ENCODE measurements around the gene ELAVL3.
"Not testable (repeated sequence)": the region's sequence is repeated elsewhere in the genome, so short reads cannot be mapped to it uniquely, and the experiment has no call there.

Gene ELAVL3

DNA sequence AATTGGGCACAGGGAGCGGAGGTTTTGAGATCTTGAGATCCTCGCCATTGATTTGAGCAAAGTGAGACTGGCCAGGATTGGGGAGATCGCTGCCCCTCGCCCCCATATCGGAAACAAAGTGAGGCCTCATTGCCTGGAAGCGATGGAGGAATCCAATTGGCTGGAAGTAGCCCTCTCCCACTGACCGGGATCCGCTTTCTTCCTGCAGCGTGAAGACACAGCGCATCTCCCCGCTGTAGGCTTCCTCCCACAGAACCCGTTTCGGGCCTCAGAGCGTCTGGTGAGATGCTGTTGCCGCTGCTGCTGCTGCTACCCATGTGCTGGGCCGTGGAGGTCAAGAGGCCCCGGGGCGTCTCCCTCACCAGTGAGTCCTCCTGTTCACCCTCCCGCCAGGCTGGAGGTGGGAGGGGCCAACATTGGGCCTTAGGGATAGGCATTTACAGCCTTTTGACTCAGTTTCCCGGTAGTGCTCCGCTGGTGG lies 45.0 kb downstream of the ELAVL3 start:
- DNase-seq (ENCODE audit: low spot score), result no peak

DNA sequence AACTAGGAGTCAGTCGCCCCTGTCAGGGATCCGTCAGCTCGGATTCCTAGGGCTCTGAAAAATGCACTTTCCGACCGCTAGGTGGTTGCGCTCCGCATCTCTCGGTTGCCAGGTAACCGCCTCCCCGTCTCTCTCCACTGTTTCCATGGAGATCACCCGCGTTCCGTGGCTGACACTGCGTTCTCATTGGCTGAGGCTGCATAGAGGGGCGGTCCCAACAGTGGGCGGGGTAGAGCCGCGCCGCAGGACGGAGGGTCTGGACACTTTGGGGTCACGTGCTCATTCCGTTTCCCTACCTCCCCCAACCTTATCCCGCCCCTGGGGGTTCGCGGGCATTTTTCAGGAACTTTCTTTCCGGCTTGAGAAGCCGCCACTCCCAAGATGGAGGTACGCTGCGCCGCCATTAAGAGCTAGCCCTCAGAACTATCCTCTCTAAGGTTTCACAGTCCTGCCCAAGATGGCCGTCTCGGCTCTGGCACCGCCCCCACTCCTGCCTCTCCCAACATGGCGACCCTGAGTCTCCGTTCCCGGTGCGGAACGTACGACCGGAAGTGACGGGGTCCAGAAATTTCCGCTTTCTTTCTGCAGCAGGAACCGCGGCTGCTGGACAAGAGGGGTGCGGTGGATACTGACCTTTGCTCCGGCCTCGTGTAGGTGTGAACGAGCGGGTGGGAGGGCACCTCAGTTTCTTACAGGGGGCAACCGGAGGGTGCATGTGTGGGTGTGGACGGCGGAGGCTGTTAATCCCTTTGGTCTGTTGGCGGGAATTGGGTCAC lies 45.6 kb downstream of the ELAVL3 start, which contains the start of the genes ODAD3 and PRKCSH:
TSS of gene ODAD3 (minus strand) at position 65 of the 776 bp plus-strand sequence. CDS start 105 bp downstream, outside the sequence.
TSS of gene PRKCSH (plus strand) at position 579 of the 776 bp plus-strand sequence. CDS start 483 bp downstream, outside the sequence.
- DNase-seq (ENCODE audit: low spot score), result peak; percentile 100

GRCh38 chr19:11434703-11435056 lies 46.2 kb downstream of the ELAVL3 start:
- no peak for DNase-seq (ENCODE audit: low spot score)

- not testable (repeated sequence) for DNase-seq (ENCODE audit: low spot score)
Measured at GRCh38 chr19:11433526-11433925, 47.3 kb downstream of the ELAVL3 start.

DNA sequence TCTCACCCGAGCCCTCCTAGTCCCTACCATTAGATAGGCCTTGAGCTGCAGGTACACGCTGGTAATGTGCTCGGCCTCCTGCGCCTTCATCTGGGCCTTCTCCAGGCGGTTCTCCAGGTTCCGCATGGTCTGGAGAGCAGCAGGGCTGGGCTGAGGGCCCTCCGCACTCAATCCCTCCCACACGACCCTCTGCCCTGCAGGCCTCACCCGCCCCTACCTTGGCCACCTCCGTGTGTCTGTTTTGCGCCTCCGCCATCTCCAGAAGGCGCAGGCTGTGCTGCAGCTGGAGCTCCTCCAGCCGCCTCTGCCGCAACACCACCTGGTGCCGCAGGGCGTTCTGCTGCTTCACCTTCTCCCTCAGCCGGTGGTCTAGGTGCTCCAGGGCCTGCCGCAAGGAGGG lies 54.2 kb downstream of the ELAVL3 start:
- DNase-seq (ENCODE audit: low spot score), result no peak

DNA sequence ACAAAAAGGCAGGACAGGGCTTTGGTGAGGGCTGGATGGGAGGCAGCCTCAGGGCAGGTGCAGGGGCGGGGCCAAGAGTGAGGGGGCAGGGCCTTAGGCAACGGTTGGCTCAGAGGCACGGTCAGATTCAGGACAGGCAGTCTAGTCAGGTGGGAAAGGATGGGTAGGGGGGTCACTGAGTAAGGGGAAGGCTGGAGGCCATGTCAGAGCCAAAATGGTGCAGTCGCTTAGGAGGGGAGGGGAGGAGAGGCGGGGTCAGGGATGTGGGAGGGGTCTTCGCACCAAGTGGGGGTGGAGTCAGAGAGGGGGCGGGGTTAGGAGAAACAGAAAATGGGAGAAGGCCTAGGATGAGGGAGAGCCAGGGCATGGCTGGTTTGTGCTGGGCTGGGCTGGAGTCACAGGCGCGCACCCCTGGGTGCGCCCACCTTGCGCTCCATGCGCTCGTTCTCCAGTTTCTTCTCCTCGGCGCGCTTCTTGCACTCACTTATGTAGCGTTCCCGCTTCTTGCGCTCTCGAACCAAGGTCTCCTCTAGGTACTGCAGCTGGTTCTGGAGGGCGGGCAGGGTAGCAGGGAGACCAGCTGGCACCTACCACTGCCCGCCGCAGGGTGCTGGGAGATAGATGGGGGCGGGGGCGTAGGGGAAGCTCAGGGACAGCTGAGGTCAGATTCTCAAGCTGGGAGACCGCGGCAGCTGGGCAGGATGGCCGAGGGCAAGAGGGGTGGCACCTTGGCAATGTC lies 55.0 kb downstream of the ELAVL3 start:
- no peak for DNase-seq (ENCODE audit: low spot score)

DNA sequence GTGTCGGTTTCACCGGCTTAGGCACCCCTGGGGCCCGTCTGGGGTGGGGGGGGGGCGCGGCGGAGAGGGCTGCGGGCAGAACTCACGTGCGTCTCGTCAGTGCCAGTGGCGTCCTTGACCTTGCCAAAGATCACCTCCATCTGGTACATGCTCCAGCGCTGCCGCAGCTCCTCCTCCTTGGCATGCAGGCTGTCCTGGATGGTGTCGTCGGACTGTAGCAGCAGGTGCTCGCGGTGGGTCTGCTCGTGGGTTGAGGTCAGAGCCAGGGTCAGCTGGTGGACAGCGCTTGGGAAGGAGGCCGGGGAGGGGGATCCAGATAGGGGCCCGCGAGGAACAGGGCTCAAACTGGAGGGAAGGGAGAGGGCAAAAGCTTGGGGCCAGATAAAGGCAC lies 57.1 kb downstream of the ELAVL3 start:
- DNase-seq (ENCODE audit: low spot score), result no peak

DNA sequence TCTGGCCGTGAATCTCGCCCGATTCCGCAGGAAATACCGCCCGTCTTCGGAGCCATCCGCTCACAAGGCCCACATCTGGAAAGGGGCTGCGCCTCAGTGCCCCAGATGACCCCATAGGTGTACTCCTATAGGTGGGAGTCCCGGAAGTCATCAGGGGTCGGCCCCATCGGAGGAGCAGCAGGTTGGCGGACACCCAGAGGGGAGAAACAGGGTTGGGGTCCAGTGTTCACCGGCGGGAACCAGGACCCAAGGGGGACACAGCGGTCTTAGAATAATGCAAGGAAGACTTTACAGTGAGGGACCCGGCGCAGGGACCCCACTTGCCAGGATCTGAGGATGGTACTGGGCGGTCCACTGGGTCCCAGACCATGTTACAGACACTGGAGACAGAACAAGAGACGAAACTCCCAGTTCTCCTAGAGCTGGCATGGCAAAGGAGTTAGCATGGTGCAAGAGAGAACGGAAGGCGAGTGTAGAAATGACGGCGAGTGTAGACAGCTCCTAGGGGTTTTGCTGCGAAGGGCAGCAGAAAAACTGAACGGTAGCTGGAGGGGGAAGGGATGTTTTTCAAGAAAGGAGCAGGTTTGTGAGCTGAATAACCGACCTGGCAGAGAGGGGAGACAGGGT lies 57.6 kb downstream of the ELAVL3 start:
- DNase-seq (ENCODE audit: low spot score), result no peak

GRCh38 chr19:11422163-11423065 lies 58.4 kb downstream of the ELAVL3 start:
- DNase-seq (ENCODE audit: low spot score), result no peak

DNA sequence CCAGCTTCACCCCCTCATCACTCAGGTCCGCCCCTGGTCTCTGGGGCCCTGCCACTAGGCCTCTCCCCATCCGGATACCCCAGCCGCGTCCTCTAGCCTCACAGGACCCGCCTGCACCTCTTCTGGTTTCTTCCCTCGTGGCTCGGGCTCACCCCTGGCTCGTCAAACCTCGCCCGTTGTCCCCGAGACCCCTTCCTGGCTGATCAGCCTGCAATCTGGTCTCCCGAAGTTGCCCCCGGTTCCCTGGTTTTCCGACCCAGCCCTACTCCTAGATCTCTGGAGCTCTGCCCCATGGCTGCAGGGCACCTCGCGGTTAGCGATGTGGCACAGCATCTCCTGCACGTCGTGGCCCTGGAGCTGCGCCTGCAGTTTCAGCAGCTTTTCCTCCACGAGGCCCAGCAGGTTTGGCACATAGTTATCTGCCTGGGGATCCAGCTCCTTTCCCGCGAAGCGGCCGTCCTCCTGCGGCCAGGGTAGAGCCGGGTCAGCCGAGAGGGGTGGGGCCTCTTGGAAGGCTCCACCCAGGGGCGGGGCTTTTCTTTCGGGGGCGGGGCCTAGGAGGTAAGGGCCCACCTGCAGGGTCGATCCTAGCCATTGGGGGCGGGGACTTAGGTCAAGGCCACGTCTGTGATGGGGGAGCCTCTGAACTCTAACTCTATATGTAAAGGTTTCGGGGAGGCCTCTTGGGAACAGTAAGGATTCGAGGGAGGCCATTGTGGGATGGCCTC lies 59.3 kb downstream of the ELAVL3 start:
- no peak for DNase-seq (ENCODE audit: low spot score)

DNA sequence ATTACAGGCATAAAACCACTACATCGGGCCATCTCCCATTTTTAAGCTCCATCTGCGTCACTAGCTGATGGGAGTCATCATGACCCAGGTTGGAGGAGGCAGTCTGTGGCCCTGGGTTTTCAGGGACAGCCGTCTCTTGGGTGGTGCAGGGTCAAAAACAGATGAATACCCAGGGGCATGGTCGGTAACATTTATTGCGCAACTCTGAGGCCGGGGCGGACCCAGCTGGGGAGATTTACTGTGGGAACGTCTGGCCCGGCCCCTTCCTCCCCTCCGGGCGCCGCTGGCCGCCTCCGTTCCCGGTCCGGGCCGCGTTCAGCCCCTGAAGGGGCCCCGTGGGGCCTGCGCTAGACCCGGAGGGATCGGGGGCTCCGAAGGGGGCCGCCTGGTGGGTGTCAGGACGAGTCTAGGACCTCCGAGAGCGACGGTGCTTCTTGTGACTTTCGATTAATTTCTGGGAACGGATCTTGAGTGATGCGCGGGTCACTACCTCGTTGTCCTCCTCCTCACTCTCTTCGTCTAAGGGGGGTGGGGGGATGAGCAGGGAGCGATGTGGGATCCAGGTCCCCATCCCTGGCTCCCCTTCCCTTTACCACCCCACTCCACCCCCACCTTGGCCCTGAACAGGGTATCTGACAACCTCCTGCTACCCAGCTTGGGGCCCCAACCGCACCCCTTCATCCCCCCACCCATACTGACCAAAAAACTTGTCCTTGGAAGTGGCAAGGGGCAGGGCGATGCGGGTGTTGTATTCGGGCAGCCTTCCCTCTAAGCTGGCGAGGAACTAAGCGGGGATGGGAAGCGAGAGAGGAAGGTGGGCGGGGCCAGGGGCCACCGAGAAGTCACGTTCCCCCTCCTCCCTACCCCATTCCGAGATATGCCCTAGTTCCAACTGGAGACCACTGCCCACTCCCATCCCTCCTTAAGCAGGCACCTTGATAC lies 60.1 kb downstream of the ELAVL3 start:
- DNase-seq (ENCODE audit: low spot score), result no peak

GRCh38 chr19:11418549-11419506 lies 62.0 kb downstream of the ELAVL3 start, which contains the start of gene RGL3:
TSS of gene RGL3 (minus strand) at chr19:11419314. CDS start at chr19:11419278, 36 bp downstream.
- DNase-seq (ENCODE audit: low spot score), result peak; percentile 48

DNA sequence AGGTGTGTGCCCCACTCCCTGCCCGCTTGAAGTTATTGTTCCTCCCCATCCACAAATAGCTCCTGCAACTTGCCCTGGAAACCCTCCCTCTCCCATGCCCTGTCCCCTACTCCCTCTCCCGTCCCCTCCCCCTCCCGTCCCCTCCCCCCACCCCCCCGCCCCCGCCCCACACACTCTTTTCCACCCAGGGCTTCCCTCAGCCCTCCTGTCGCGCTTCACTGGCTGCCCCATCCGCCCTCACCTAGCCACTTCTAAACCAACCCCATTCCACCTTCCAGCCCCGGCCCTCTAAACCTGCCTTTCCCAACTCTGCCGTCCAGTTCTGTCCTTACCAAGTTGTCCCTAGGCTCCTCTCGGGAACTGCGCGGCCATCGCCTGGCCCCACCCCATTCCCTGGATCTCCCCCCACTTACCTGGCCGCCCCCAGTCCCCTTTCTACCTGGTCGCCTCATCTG lies 62.7 kb downstream of the ELAVL3 start:
- peak; percentile 33 for DNase-seq (ENCODE audit: low spot score)

- DNase-seq (ENCODE audit: low spot score), result no peak
Measured at GRCh38 chr19:11416346-11417052, 64.3 kb downstream of the ELAVL3 start.

DNA sequence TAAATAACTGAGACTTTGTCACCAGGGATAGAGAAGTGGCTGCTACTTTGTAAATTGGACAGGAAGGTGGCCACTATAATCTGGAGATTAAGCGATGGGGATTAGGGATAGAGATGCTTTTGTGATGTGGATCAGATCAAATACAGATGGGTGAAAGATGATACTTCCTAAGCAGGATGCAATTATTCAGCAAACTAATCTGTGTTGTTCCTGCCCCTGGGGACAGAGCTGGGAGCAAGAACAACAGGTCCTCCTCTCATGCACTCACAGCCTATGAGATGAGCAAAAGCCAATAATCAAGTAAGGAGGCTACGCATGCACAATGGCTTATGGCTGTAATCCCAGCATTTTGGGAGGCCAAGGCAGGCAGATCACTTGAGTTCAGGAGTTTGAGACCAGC lies 66.3 kb downstream of the ELAVL3 start:
- no peak for DNase-seq (ENCODE audit: low spot score)

DNA sequence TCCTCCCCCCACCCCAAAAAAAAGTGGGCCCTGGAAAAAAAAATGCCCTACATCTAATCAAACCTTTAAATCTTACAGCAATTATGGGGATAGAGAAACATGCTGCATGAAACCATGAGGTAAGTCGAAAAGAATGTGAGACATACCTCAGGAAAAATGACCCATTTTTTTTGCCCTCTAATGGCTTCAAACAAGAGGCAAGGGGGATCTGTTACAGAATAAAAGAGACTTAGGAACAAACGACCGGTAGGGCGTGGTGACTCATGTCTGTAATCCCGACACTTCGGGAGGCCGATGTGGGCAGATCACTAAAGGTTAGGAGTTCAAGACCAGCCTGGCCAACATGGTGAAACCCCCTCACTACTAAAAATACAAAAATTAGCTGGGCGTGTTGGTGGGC lies 70.2 kb downstream of the ELAVL3 start:
- peak; percentile 33 for DNase-seq (ENCODE audit: low spot score)

DNA sequence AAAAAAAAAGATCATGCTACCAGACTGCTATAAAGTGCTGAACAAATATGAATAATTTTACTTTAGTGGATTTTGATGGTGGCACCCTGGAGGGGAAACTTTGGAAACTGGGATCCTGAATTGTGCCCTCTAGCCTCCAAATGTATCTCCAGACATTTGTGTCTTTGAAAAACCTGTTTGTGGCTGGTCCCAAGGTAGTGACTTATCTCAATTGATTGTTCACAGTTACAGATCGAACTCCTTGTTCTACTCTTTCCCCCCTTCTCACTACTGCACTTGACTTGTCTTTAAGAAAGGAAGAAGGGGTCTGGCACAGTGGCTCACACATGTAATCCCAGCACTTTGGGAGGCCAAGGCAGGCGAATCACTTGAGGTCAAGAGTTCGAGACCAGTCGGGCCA lies 72.3 kb downstream of the ELAVL3 start:
- no peak for DNase-seq (ENCODE audit: low spot score)

Measured in SW480 (cell line).